ENCODE data around the gene ELMOD3.
A peak's percentile ranks its signal among the peaks of the same experiment; 100 is the strongest.

The ELMOD3 gene

DNA sequence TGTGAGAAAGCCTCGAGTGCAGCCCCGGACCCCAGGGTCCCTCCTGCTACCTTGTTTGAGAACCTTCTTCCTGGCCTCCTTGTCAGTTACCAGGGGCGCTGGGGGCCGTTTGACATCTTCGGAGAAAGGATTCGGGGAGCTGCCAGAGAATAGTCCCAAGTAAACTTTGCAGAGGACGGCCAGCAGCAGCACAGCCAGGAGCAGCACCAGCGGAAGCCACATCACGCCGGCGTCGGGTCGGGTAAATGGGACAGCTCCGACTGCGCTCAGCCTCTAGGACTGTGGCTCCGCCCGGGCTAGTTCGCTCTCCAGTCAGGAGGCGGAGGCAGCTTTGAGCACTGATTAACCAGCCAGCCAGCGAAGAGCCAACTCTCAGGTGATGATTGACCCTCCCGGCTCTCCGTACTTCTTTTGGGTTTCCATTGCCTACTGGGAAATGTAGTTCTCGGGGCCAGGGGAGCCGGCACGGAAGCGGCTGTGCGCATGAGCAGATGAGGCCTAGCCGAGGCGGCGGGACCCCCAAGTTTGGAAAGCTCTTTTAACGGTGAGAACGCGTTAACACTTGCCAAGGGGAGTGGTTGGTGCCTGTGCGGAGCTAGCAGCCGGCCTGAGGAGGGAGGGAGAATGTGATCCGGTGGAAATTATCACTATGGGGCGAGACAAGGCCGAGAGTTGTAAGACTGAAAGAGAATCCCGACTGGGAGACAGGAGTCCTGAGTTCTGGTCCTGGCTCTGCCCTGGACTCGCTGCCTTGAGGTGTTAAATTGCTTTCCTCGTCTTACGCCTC, at the start of gene ELMOD3, which contains the start of gene RETSAT:
Gene ELMOD3 (plus strand): TSS at position 484 of the 787 bp plus-strand sequence. CDS start 2,430 bp downstream, outside the sequence.
Gene RETSAT (minus strand): TSS at position 243 of the 787 bp plus-strand sequence. CDS start 21 bp downstream, at position 222.
- DNase-seq (ENCODE audit: low read depth): peak; percentile 100
- no peak for TF ChIP-seq CTCF (IDR thresholded peaks at IDR 0.05; ENCODE audit: insufficient read depth, low read depth, low read length, missing control alignments)
- peak within 1 kb of the TSS; percentile 86 for H3K4me3 ChIP-seq (ENCODE audit: low read depth, low read length)

DNA sequence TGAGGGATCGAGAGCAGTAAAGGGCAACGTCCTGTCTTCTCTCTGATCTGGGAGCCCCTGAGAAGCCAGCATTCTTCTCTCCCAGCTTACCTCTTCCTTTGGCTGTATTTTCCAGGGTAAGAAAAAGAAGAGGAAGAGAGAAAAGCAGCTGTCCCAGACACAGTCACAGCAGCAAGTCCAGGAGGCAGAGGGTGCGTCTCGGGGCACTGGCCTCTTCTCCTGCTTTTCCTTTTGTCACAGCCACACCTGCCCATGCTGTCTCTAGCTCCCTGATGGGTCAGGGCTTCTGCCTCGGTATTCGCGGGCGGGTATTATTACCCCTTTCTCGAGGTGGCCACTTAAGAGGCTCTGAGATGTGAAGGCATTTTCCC, 47.1 kb upstream of the ELMOD3 start:
- no peak for DNase-seq (ENCODE audit: low read depth)
- no peak overlapping the region for H3K4me3 ChIP-seq (ENCODE audit: low read depth, low read length)
- TF ChIP-seq CTCF (IDR thresholded peaks at IDR 0.05; ENCODE audit: insufficient read depth, low read depth, low read length, missing control alignments): no peak

DNA sequence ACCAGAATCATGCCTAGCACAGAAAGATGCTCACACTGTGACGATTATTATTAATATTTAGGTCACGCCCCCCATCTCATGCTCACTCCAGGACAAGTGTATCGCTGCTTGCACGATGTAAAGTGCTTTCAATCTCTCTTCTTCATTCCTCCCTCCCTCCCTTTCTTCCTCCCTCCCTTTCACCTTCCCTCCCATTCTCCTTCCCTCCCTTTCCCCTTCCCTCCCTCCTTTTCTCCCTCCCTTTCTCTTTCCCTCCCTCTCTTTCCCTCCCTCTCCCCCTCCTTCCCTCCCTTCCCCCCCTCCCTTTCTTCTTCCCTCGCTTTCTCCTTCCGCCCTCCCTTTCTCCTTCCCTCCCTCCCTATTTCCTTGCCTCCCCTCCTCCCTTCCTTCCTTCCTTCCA, 46.4 kb upstream of the ELMOD3 start:
- no peak for DNase-seq (ENCODE audit: low read depth)
- H3K4me3 ChIP-seq (ENCODE audit: low read depth, low read length): no peak overlapping the region
- TF ChIP-seq CTCF (IDR thresholded peaks at IDR 0.05; ENCODE audit: insufficient read depth, low read depth, low read length, missing control alignments): no peak

- H3K4me3 ChIP-seq (ENCODE audit: low read depth, low read length): no peak overlapping the region
- no peak for TF ChIP-seq CTCF (IDR thresholded peaks at IDR 0.05; ENCODE audit: insufficient read depth, low read depth, low read length, missing control alignments)
- DNase-seq (ENCODE audit: low read depth): peak; percentile 26
Measured at GRCh38 chr2:85308896-85309555, 45.5 kb upstream of the ELMOD3 start.

DNA sequence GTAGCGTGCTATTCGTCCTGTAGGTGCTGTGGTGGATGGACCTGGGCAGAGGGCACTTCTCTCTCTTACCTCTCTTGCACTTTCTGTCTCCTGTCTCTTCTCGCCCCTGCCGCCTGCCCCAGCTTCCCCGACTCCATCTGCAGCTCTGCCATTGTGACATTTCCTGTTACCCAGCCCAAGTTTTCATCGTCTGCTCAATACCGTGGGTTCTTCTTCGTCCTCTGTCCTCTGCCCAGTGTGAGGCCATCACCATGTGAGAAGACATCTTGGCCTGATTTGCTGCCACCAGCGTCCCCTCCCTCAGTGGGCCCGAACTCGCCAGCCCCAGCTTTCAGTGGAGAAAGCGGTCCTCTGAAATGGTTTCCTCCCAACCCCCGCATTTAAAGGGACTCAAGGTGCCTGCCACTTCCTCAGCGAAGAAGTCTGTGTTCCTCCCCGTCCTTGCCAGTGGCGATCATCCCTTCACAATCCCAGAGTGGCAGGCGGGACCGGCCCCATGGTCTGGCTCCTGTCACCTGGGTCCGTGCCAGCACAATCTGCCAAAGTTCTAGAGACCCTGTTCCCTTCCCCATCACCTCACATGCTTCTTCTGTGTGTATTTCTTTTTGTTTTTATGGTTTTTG, 44.8 kb upstream of the ELMOD3 start:
- no peak for DNase-seq (ENCODE audit: low read depth)
- H3K4me3 ChIP-seq (ENCODE audit: low read depth, low read length): no peak overlapping the region
- no peak for TF ChIP-seq CTCF (IDR thresholded peaks at IDR 0.05; ENCODE audit: insufficient read depth, low read depth, low read length, missing control alignments)

DNA sequence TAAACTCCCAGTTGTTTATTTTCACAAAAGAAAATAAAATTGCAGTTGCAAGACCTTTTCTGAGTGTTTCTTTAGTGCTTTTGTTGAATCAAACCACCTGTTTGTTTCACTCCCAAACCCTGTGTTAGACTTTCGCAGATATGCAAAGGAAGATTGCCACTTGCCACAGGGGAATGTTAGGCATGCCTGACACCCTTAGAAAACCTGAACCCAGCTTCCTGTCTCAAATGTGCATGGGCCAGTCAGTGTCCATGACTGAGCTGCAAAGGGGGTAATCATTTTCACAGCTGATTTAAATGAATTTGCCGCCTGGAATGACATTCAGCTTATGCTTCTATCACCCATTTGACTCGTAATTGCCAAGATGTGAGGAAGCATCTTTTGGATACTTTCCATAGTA, 44.2 kb upstream of the ELMOD3 start:
- H3K4me3 ChIP-seq (ENCODE audit: low read depth, low read length): no peak overlapping the region
- TF ChIP-seq CTCF (IDR thresholded peaks at IDR 0.05; ENCODE audit: insufficient read depth, low read depth, low read length, missing control alignments): no peak
- DNase-seq (ENCODE audit: low read depth): peak; percentile 51

Data from GM12865 (cell line).